Measurements from ENCODE around the gene CNPY2.

DNA sequence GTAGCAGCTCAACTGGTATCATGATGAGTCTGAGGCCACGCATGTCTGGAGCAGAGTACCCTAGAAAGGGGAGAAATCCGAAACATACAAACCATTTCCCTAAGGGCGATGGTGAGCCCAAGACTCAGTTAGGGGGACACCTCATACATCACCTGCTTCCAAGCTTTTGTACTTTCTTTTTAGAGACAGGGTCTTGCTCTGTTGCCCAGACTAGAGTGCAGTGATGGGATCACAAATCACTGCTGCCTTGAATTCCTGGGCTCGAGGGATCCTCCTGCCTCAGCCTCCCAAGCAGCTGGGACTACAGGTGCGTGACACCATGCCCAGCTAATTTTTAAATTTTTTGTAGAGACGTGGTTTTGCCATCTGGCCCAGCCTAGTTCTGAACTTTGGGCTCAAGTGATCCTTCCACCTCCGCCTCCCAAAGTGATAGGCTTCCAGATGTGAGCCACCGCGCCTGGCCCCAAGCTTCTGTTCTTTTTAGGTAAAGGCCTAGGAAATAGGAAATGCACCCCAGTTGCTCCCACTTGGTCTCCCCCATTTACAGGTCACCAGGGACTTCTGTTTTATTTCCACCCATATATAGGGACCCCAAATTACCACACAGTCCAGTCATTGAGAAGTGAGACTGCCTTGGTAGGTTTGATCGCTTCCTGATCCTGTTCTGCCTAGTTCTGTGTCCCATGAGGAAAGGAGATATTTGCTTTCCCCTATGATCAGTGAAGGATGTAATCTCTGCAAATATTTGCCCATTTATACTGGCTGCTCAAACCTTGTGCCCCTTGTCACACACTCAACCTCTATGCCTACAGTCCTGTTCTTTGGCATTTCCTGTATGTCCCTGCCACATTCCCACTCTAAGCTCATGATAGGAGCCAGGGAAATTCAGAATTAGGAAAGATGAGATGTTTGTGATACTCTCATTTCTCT is 46.6 kb upstream of the CNPY2 start, which contains the start of gene APOF:
- TF ChIP-seq, protein P1, sequence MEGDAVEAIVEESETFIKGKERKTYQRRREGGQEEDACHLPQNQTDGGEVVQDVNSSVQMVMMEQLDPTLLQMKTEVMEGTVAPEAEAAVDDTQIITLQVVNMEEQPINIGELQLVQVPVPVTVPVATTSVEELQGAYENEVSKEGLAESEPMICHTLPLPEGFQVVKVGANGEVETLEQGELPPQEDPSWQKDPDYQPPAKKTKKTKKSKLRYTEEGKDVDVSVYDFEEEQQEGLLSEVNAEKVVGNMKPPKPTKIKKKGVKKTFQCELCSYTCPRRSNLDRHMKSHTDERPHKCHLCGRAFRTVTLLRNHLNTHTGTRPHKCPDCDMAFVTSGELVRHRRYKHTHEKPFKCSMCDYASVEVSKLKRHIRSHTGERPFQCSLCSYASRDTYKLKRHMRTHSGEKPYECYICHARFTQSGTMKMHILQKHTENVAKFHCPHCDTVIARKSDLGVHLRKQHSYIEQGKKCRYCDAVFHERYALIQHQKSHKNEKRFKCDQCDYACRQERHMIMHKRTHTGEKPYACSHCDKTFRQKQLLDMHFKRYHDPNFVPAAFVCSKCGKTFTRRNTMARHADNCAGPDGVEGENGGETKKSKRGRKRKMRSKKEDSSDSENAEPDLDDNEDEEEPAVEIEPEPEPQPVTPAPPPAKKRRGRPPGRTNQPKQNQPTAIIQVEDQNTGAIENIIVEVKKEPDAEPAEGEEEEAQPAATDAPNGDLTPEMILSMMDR (IDR thresholded peaks at IDR 0.05), result no peak
- TF ChIP-seq POLR2A (IDR thresholded peaks at IDR 0.05), result no peak
